Measurements from ENCODE around the gene BRD1. TPM values are rescaled to one million over a fixed set of nuclear protein-coding genes. Genes with fewer than 3 reads are reported as not detected.

The BRD1 gene
- total RNA-seq, 1 donor, result 29.8 TPM

- no peak for TF ChIP-seq CTCF (IDR thresholded peaks at IDR 0.05; ENCODE audit: insufficient read depth, low read depth, low read length)
- DNase-seq (ENCODE audit: low read depth), result no peak
- no peak overlapping the region for H3K4me3 ChIP-seq (ENCODE audit: low read depth, low read length)
Observed at GRCh38 chr22:49771266-49772065, 56.2 kb downstream of the BRD1 start.

DNA sequence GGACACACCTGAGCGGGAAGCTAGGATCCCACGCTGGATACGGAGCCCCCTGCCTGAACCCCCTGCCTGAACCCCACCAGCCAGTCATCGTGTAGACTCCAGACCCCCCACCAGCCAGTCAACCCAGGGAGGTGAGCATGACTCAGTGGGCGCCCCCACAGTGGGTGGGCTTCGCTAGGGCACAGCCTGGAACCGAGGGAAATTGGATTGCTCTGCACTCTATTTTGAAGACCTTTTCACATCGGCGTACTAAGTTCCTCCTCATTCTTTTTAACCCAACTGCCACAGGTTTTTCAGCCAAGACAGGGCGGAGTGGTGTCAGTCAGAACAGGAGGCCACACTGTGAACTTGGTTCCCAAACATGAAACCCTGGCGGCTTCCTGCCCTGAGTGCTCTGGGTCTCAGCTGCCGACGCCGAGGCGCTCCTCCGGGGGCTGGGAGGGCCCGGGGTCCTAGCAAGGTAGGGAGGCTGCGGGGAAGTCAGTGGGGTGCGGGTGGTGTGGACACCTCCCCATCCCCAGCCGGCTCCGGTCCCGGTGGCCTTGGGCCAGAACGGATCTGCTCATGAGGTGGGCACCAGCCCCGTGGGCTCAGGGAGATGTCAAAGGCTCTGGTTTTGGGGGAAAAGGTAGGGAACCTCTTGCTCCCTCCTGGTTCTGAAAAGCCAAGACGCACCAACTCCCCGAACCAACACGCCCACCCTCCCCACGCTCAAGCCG, 57.0 kb downstream of the BRD1 start:
- DNase-seq (ENCODE audit: low read depth), result no peak
- no peak overlapping the region for H3K4me3 ChIP-seq (ENCODE audit: low read depth, low read length)
- no peak for TF ChIP-seq CTCF (IDR thresholded peaks at IDR 0.05; ENCODE audit: insufficient read depth, low read depth, low read length)

- H3K4me3 ChIP-seq (ENCODE audit: low read depth, low read length), result no peak overlapping the region
- no peak for DNase-seq (ENCODE audit: low read depth)
- no peak for TF ChIP-seq CTCF (IDR thresholded peaks at IDR 0.05; ENCODE audit: insufficient read depth, low read depth, low read length)
Observed at GRCh38 chr22:49769691-49770546, 57.8 kb downstream of the BRD1 start.

DNA sequence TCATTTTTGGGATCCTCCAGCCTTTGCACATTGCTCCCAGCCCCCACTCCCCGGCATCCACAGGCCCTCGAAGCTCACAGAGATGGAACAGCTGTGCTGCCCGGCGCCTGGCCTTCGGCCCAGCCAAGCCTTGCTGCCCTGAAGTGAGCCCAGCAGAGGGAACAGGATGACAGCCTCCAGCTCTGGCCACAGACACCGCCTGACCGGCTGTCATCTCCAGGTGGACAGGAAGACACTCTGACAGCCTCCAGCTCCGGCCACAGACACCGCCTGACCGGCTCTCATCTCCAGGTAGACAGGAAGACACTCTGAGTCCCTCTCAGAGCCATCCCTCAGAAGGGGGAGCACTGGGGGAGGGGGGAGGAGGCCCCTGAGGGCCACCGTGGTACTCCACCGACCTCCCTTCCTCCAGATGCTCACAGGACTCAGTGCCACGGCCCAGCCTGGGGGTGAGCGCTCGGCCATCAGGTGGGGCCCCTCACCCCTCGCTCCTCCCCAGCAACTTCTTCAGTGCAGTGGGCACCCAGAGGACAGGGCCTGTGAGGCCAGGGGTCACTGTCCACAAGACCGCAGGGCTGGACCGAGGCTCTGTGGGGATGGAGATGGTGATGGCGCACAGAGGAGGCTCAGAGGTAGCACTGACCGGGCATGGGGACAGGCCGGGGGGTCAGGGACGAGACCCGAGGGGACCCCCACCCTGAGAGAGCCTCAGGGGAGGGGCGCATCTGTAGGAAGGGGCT, 58.6 kb downstream of the BRD1 start:
- H3K4me3 ChIP-seq (ENCODE audit: low read depth, low read length), result no peak overlapping the region
- TF ChIP-seq CTCF (IDR thresholded peaks at IDR 0.05; ENCODE audit: insufficient read depth, low read depth, low read length), result no peak
- DNase-seq (ENCODE audit: low read depth), result peak; percentile 43

DNA sequence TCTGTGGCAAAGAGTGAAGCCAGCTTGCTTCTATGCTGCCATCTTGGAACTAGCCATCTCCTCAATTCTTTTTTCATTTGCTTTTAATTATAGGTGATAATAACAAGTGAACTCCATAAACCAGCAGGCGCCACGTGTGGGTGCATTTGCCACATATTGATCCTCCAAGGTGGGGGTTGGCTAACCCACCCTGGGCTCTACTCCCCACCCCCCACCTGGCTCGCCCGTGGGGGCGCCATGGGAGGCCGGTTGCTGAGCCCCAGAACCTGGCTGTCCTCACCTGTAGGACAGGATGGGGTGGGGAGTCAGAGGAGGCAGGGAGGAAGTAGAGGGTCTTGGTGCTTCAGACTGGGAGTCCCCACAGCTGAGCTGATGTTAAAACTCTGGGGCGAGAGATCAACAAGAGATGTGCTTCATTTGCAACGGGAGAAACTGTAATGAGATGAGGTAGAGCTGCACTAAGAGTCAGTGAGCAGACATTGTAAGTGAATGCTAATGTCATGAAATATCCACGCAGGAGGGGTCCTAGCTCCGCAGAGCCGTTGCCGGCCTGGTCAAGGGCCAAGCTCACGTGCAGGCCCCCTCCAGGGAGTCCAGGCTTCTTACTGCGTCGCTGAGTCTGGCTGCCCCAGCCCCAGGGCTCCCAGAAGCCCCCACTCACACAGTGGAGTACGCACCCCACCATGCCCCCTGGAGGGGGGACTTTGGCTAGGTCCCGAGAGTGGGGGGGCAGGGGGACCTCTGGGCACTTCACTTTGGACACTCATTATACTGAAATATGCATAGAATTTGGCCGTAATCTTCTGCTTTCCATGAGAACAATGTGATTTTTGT, 59.4 kb downstream of the BRD1 start:
- no peak for DNase-seq (ENCODE audit: low read depth)
- TF ChIP-seq CTCF (IDR thresholded peaks at IDR 0.05; ENCODE audit: insufficient read depth, low read depth, low read length), result no peak
- no peak overlapping the region for H3K4me3 ChIP-seq (ENCODE audit: low read depth, low read length)
